ENCODE measurements around the gene LEF1.
A peak's percentile ranks its signal among the peaks of the same experiment; 100 is the strongest.

Gene LEF1

GRCh38 chr4:108146819-108147218 lies 21.9 kb downstream of the LEF1 start:
- DNase-seq (ENCODE audit: low spot score) = no peak

- no peak for DNase-seq (ENCODE audit: low spot score)
Measured at GRCh38 chr4:108146336-108146735, 22.4 kb downstream of the LEF1 start.

GRCh38 chr4:108144451-108144850 lies 24.3 kb downstream of the LEF1 start:
- DNase-seq (ENCODE audit: low spot score) = no peak

GRCh38 chr4:108143515-108143914 lies 25.2 kb downstream of the LEF1 start:
- no peak for DNase-seq (ENCODE audit: low spot score)

GRCh38 chr4:108142870-108143269 lies 25.9 kb downstream of the LEF1 start:
- DNase-seq (ENCODE audit: low spot score) = no peak

- DNase-seq (ENCODE audit: low spot score) = no peak
Measured at GRCh38 chr4:108141213-108141950, 27.4 kb downstream of the LEF1 start.

GRCh38 chr4:108140328-108140727 lies 28.4 kb downstream of the LEF1 start:
- no peak for DNase-seq (ENCODE audit: low spot score)

- no peak for DNase-seq (ENCODE audit: low spot score)
Measured at GRCh38 chr4:108139089-108139488, 29.6 kb downstream of the LEF1 start.

- no peak for DNase-seq (ENCODE audit: low spot score)
Measured at GRCh38 chr4:108135549-108136209, 33.1 kb downstream of the LEF1 start.

- no peak for DNase-seq (ENCODE audit: low spot score)
Measured at GRCh38 chr4:108130955-108131354, 37.8 kb downstream of the LEF1 start.

- no peak for DNase-seq (ENCODE audit: low spot score)
Measured at GRCh38 chr4:108129196-108129595, 39.5 kb downstream of the LEF1 start.

GRCh38 chr4:108126806-108127205 lies 41.9 kb downstream of the LEF1 start:
- no peak for DNase-seq (ENCODE audit: low spot score)

GRCh38 chr4:108120789-108121188 lies 47.9 kb downstream of the LEF1 start:
- DNase-seq (ENCODE audit: low spot score) = no peak

- no peak for DNase-seq (ENCODE audit: low spot score)
Measured at GRCh38 chr4:108119199-108119800, 49.4 kb downstream of the LEF1 start.

- no peak for DNase-seq (ENCODE audit: low spot score)
Measured at GRCh38 chr4:108118505-108118904, 50.2 kb downstream of the LEF1 start.

- DNase-seq (ENCODE audit: low spot score) = no peak
Measured at GRCh38 chr4:108117418-108118182, 51.1 kb downstream of the LEF1 start.

GRCh38 chr4:108116423-108117168 lies 52.1 kb downstream of the LEF1 start:
- DNase-seq (ENCODE audit: low spot score) = no peak

GRCh38 chr4:108115168-108115526 lies 53.6 kb downstream of the LEF1 start:
- DNase-seq (ENCODE audit: low spot score) = no peak

GRCh38 chr4:108114503-108114902 lies 54.2 kb downstream of the LEF1 start:
- DNase-seq (ENCODE audit: low spot score) = peak; percentile 39

- DNase-seq (ENCODE audit: low spot score) = no peak
Measured at GRCh38 chr4:108113229-108113628, 55.5 kb downstream of the LEF1 start.

- DNase-seq (ENCODE audit: low spot score) = no peak
Measured at GRCh38 chr4:108111781-108112180, 57.0 kb downstream of the LEF1 start.

GRCh38 chr4:108110450-108110849 lies 58.3 kb downstream of the LEF1 start:
- no peak for DNase-seq (ENCODE audit: low spot score)
